ENCODE data around the gene TMEM39B.

Gene TMEM39B

DNA sequence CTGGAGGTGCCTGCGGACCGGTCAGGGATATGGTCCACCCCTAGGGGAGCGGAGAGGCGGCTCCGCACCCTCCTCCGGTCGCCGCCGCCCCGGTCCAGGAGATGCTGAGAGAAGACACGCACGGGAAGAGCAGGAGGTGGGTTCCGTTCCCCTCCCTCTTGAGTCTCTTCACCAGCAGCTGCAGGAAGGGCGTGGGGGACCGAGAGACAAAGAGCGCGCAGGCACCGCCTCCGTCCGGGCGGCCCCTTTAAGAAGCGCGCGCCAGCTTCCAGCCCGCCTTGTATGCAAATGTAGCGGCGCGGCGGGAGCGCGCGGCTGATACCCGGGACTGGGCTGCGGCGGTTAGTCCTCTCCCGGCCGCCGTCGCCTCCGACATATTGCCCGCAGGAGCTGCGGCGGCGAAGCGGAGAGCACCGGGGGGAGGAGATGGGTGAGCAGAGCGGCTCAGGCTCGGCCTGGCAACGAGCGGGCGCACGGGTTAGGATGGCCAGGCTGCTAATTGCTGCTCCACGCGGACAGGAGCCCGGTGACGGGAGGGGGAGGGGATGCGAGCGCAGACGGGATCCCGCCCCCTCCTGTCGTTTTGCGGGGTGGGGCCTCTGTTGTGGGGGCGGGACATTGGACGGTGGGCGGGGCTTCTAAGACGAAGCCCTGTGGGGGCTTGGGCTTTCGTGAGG, at the start of gene TMEM39B:
Gene TMEM39B, plus strand, starts transcription at position 318 of the 677 bp plus-strand sequence. Its CDS starts 109 bp downstream, at position 427.
- H3K4me1 ChIP-seq (ENCODE audit: insufficient read depth, low read length): peaks cover 17% of the 10 kb centered on the region
- peak within 1 kb of the TSS; percentile 81 for H3K4me3 ChIP-seq (ENCODE audit: low read length)
- peak within 1 kb of the TSS; percentile 85; the same call in 1 of the 2 replicates for H3K9ac ChIP-seq (ENCODE audit: low read depth, low read length)
- H3K27me3 ChIP-seq (ENCODE audit: insufficient read depth, low read length): no peaks in the 10 kb centered on the region
- peak within 1 kb of the TSS; percentile 55 for H3K27ac ChIP-seq (ENCODE audit: low read length)
- no peaks in the 10 kb centered on the region for H3K9me3 ChIP-seq (ENCODE audit: insufficient read depth, low read depth, low read length)
- peaks cover 30% of the 10 kb centered on the region for H3K36me3 ChIP-seq (ENCODE audit: insufficient read depth, low read depth, low read length)

DNA sequence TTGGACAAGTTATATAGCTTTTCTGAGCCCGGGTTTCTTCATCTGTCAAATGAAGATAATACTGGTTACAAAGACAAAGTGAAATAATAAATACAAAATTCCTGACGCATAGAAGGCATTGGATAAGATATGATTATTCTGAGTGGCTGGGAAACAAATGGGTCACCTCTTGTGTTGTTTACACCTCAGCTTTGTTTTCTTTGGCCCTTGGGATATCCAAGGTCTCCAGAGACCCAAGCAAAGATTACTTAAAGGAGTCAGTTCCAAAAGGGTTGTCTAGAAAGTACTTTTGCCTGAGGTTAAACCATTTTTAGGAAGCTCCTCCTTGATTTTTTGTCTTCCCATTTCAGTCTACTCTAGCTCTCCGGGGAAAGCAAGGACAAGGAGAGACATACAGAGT, 49.4 kb upstream of the TMEM39B start:
- Histone ChIP-seq H3K36me3 (ENCODE audit: insufficient read depth, low read depth, low read length) (peaks cover 45% of the 10 kb centered on the region), H3K4me3 (ENCODE audit: low read length) (no peak overlapping the region), H3K27me3 (ENCODE audit: insufficient read depth, low read length) (no peaks in the 10 kb centered on the region), H3K9me3 (ENCODE audit: insufficient read depth, low read depth, low read length) (no peaks in the 10 kb centered on the region), H3K4me1 (ENCODE audit: insufficient read depth, low read length) (no peaks in the 10 kb centered on the region), H3K27ac (ENCODE audit: low read length) (no peak overlapping the region), H3K9ac (ENCODE audit: low read depth, low read length) (no peak overlapping the region)

GRCh38 chr1:32025515-32025914, 47.2 kb upstream of the TMEM39B start:
- Histone ChIP-seq H3K4me3 (ENCODE audit: low read length) (no peak overlapping the region), H3K27ac (ENCODE audit: low read length) (no peak overlapping the region), H3K36me3 (ENCODE audit: insufficient read depth, low read depth, low read length) (peaks cover 51% of the 10 kb centered on the region), H3K27me3 (ENCODE audit: insufficient read depth, low read length) (no peaks in the 10 kb centered on the region), H3K9ac (ENCODE audit: low read depth, low read length) (no peak overlapping the region), H3K4me1 (ENCODE audit: insufficient read depth, low read length) (no peaks in the 10 kb centered on the region), H3K9me3 (ENCODE audit: insufficient read depth, low read depth, low read length) (no peaks in the 10 kb centered on the region)

GRCh38 chr1:32028746-32029145, 44.0 kb upstream of the TMEM39B start:
- no peak overlapping the region for H3K4me3 ChIP-seq (ENCODE audit: low read length)
- H3K9me3 ChIP-seq (ENCODE audit: insufficient read depth, low read depth, low read length): no peaks in the 10 kb centered on the region
- no peaks in the 10 kb centered on the region for H3K27me3 ChIP-seq (ENCODE audit: insufficient read depth, low read length)
- H3K27ac ChIP-seq (ENCODE audit: low read length): no peak overlapping the region
- no peak overlapping the region for H3K9ac ChIP-seq (ENCODE audit: low read depth, low read length)
- H3K4me1 ChIP-seq (ENCODE audit: insufficient read depth, low read length): no peaks in the 10 kb centered on the region
- peaks cover 58% of the 10 kb centered on the region for H3K36me3 ChIP-seq (ENCODE audit: insufficient read depth, low read depth, low read length)

- no peak overlapping the region for H3K4me3 ChIP-seq (ENCODE audit: low read length)
- H3K9me3 ChIP-seq (ENCODE audit: insufficient read depth, low read depth, low read length): no peaks in the 10 kb centered on the region
- no peak overlapping the region for H3K27ac ChIP-seq (ENCODE audit: low read length)
- H3K36me3 ChIP-seq (ENCODE audit: insufficient read depth, low read depth, low read length): peaks cover 85% of the 10 kb centered on the region
- H3K27me3 ChIP-seq (ENCODE audit: insufficient read depth, low read length): no peaks in the 10 kb centered on the region
- H3K4me1 ChIP-seq (ENCODE audit: insufficient read depth, low read length): no peaks in the 10 kb centered on the region
- no peak overlapping the region for H3K9ac ChIP-seq (ENCODE audit: low read depth, low read length)
Measured at GRCh38 chr1:32031578-32032274, 41.0 kb upstream of the TMEM39B start.

DNA sequence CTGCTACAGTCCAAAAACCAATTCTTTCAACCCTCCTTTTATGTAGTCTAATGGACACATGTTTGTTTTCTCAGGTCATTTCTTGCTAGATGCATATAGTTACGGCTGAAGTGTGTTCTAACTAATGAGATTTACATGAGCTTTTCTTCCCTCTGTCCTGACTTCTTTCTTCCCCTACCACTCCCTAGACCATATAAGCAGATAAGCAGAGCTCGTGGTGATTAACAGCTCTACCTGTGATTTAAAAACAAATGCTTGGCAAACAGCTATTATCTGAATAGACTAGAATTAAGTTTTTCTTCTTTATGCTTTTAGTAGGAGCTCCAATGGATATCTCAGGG, 40.5 kb upstream of the TMEM39B start:
- no peaks in the 10 kb centered on the region for H3K9me3 ChIP-seq (ENCODE audit: insufficient read depth, low read depth, low read length)
- H3K9ac ChIP-seq (ENCODE audit: low read depth, low read length): no peak overlapping the region
- H3K36me3 ChIP-seq (ENCODE audit: insufficient read depth, low read depth, low read length): peaks cover 86% of the 10 kb centered on the region
- no peaks in the 10 kb centered on the region for H3K4me1 ChIP-seq (ENCODE audit: insufficient read depth, low read length)
- H3K27me3 ChIP-seq (ENCODE audit: insufficient read depth, low read length): no peaks in the 10 kb centered on the region
- H3K27ac ChIP-seq (ENCODE audit: low read length): no peak overlapping the region
- no peak overlapping the region for H3K4me3 ChIP-seq (ENCODE audit: low read length)

DNA sequence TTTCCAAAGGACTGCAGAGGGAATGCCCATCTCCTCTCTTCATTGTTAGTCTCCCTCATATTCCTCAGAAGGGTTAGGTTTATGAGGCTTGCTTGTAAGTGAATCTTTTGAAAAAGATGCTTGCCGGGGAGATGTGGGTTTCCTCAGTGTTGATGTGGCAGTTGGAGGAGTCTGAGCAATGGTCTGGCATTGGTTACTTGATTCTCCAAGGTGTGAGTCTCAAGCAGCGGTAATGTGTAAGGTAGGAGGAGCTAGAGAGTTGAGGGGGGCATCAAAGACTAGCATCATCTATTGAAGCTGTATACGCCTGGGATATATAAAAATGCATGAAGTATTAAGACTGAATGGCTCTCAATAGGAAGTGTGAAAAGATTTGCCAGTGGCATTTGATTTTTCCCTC, 37.6 kb upstream of the TMEM39B start:
- Histone ChIP-seq H3K27ac (ENCODE audit: low read length) (no peak overlapping the region), H3K9ac (ENCODE audit: low read depth, low read length) (no peak overlapping the region), H3K27me3 (ENCODE audit: insufficient read depth, low read length) (no peaks in the 10 kb centered on the region), H3K9me3 (ENCODE audit: insufficient read depth, low read depth, low read length) (no peaks in the 10 kb centered on the region), H3K36me3 (ENCODE audit: insufficient read depth, low read depth, low read length) (peaks cover 99% of the 10 kb centered on the region), H3K4me1 (ENCODE audit: insufficient read depth, low read length) (no peaks in the 10 kb centered on the region), H3K4me3 (ENCODE audit: low read length) (no peak overlapping the region)

- Histone ChIP-seq H3K9ac (ENCODE audit: low read depth, low read length) (no peak overlapping the region), H3K27ac (ENCODE audit: low read length) (no peak overlapping the region), H3K9me3 (ENCODE audit: insufficient read depth, low read depth, low read length) (no peaks in the 10 kb centered on the region), H3K27me3 (ENCODE audit: insufficient read depth, low read length) (no peaks in the 10 kb centered on the region), H3K4me1 (ENCODE audit: insufficient read depth, low read length) (no peaks in the 10 kb centered on the region), H3K4me3 (ENCODE audit: low read length) (no peak overlapping the region), H3K36me3 (ENCODE audit: insufficient read depth, low read depth, low read length) (peaks cover 56% of the 10 kb centered on the region)
Measured at GRCh38 chr1:32040711-32041110, 32.0 kb upstream of the TMEM39B start.

GRCh38 chr1:32042330-32042729, 30.4 kb upstream of the TMEM39B start:
- Histone ChIP-seq H3K27ac (ENCODE audit: low read length) (no peak overlapping the region), H3K9ac (ENCODE audit: low read depth, low read length) (no peak overlapping the region), H3K4me1 (ENCODE audit: insufficient read depth, low read length) (no peaks in the 10 kb centered on the region), H3K4me3 (ENCODE audit: low read length) (no peak overlapping the region), H3K36me3 (ENCODE audit: insufficient read depth, low read depth, low read length) (peaks cover 41% of the 10 kb centered on the region; the same call in 1 of the 2 replicates), H3K27me3 (ENCODE audit: insufficient read depth, low read length) (no peaks in the 10 kb centered on the region), H3K9me3 (ENCODE audit: insufficient read depth, low read depth, low read length) (no peaks in the 10 kb centered on the region)

- Histone ChIP-seq H3K4me1 (ENCODE audit: insufficient read depth, low read length) (no peaks in the 10 kb centered on the region), H3K9ac (ENCODE audit: low read depth, low read length) (no peak overlapping the region), H3K27me3 (ENCODE audit: insufficient read depth, low read length) (no peaks in the 10 kb centered on the region), H3K9me3 (ENCODE audit: insufficient read depth, low read depth, low read length) (no peaks in the 10 kb centered on the region), H3K27ac (ENCODE audit: low read length) (no peak overlapping the region), H3K36me3 (ENCODE audit: insufficient read depth, low read depth, low read length) (peaks cover 22% of the 10 kb centered on the region; the same call in 1 of the 2 replicates), H3K4me3 (ENCODE audit: low read length) (no peak overlapping the region)
Measured at GRCh38 chr1:32044234-32044633, 28.5 kb upstream of the TMEM39B start.

DNA sequence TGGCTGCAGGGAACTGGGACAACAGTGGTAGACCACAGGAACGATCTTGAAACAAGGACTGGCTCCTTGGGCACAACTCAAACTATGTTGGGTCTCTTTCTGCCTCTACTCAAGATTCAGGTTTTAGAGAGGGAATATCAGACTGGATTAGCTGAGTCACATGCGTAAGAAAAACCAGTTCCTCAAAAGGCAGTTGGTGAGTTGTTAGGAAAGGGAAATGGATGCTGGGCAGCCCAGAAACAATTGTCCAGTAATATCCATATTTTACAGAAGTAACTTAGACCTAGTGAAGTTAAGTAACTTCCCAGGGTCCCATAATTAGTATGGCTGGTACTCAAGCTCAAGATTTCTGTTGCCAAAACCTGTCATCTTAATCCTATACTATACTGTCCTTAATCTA, 27.0 kb upstream of the TMEM39B start:
- Histone ChIP-seq H3K36me3 (ENCODE audit: insufficient read depth, low read depth, low read length) (peaks cover 19% of the 10 kb centered on the region), H3K27ac (ENCODE audit: low read length) (no peak overlapping the region), H3K9me3 (ENCODE audit: insufficient read depth, low read depth, low read length) (no peaks in the 10 kb centered on the region), H3K4me3 (ENCODE audit: low read length) (no peak overlapping the region), H3K9ac (ENCODE audit: low read depth, low read length) (no peak overlapping the region), H3K27me3 (ENCODE audit: insufficient read depth, low read length) (no peaks in the 10 kb centered on the region), H3K4me1 (ENCODE audit: insufficient read depth, low read length) (no peaks in the 10 kb centered on the region)

- Histone ChIP-seq H3K27ac (ENCODE audit: low read length) (no peak overlapping the region), H3K4me1 (ENCODE audit: insufficient read depth, low read length) (no peaks in the 10 kb centered on the region), H3K27me3 (ENCODE audit: insufficient read depth, low read length) (no peaks in the 10 kb centered on the region), H3K4me3 (ENCODE audit: low read length) (no peak overlapping the region), H3K9ac (ENCODE audit: low read depth, low read length) (no peak overlapping the region), H3K9me3 (ENCODE audit: insufficient read depth, low read depth, low read length) (no peaks in the 10 kb centered on the region), H3K36me3 (ENCODE audit: insufficient read depth, low read depth, low read length) (peaks cover 31% of the 10 kb centered on the region)
Measured at GRCh38 chr1:32047701-32048100, 25.0 kb upstream of the TMEM39B start.
